Nephron (organoid): ENCODE data around the gene GALR2.

Experiments
- H3K27ac Mint-ChIP-seq, 3 experiments: 2 replicates each; pipeline ENCODE4 v1.8.0; 2020; ENCODE audit warnings: mixed read lengths in 3 of 3, mild to moderate bottlenecking in 2 of 3, moderate library complexity in 1 of 3
- H3K27me3 Mint-ChIP-seq: 2 replicates; pipeline ENCODE4 v1.8.0; 2021; ENCODE audit warnings: low read depth, mild to moderate bottlenecking, moderate library complexity, mixed read lengths
- H3K36me3 Mint-ChIP-seq: 2 replicates; pipeline ENCODE4 v1.8.0; 2020; ENCODE audit warnings: low read depth, mixed read lengths
- H3K4me1 Mint-ChIP-seq: 2 replicates; pipeline ENCODE4 v1.8.0; 2020; ENCODE audit warnings: mixed read lengths
- H3K4me3 Mint-ChIP-seq, 3 experiments: 2 replicates each; pipeline ENCODE4 v1.8.0; 2020; ENCODE audit warnings: mild to moderate bottlenecking in 3 of 3, mixed read lengths in 3 of 3, moderate library complexity in 2 of 3
- H3K9me3 Mint-ChIP-seq: 2 replicates; pipeline ENCODE4 v1.8.0; 2020; ENCODE audit warnings: mixed read lengths
- TF ChIP-seq, protein P1 (sequence below), 3 experiments: fragments of 200-600 bp; sonication (generic); IDR thresholded peaks; one replicate each; pipeline ENCODE4 v1.5.0; 2021; ENCODE audit warnings: antibody characterized with exemption in 3 of 3; ENCODE audit not compliant: unreplicated experiment in 3 of 3

Gene GALR2

DNA sequence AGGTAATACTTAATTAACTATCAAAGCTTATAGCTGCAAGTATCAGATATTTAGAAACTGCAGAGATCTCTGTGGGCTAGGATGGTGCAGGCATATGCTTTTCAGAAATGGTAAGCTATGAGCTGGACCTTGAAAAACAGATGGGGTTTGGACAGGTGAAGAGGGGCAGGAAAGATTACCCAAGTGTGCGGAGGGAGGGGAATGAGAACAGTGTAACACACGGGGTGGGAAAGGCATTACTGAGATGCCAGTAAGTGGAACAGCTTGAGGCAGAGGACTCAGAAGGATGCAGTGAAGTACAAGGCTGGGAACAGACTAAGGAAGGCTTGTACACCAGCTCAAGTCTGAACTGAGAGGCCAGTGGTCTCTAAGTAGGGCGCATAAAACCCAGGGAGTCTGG, 25.3 kb upstream of the GALR2 start:
- Mint-ChIP-seq H3K4me1 (peaks cover 13% of the 10 kb centered on the region), H3K9me3 (no peaks in the 10 kb centered on the region), H3K27ac (peak overlapping the region in 1 of 3 experiments; percentile 67), H3K36me3 (peaks cover 75% of the 10 kb centered on the region), H3K4me3 (no peak overlapping the region), H3K27me3 (no peaks in the 10 kb centered on the region)
- TF ChIP-seq, protein P1, sequence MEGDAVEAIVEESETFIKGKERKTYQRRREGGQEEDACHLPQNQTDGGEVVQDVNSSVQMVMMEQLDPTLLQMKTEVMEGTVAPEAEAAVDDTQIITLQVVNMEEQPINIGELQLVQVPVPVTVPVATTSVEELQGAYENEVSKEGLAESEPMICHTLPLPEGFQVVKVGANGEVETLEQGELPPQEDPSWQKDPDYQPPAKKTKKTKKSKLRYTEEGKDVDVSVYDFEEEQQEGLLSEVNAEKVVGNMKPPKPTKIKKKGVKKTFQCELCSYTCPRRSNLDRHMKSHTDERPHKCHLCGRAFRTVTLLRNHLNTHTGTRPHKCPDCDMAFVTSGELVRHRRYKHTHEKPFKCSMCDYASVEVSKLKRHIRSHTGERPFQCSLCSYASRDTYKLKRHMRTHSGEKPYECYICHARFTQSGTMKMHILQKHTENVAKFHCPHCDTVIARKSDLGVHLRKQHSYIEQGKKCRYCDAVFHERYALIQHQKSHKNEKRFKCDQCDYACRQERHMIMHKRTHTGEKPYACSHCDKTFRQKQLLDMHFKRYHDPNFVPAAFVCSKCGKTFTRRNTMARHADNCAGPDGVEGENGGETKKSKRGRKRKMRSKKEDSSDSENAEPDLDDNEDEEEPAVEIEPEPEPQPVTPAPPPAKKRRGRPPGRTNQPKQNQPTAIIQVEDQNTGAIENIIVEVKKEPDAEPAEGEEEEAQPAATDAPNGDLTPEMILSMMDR (IDR thresholded peaks at IDR 0.05; ENCODE audit: unreplicated experiment in 3 of 3), result no peak

DNA sequence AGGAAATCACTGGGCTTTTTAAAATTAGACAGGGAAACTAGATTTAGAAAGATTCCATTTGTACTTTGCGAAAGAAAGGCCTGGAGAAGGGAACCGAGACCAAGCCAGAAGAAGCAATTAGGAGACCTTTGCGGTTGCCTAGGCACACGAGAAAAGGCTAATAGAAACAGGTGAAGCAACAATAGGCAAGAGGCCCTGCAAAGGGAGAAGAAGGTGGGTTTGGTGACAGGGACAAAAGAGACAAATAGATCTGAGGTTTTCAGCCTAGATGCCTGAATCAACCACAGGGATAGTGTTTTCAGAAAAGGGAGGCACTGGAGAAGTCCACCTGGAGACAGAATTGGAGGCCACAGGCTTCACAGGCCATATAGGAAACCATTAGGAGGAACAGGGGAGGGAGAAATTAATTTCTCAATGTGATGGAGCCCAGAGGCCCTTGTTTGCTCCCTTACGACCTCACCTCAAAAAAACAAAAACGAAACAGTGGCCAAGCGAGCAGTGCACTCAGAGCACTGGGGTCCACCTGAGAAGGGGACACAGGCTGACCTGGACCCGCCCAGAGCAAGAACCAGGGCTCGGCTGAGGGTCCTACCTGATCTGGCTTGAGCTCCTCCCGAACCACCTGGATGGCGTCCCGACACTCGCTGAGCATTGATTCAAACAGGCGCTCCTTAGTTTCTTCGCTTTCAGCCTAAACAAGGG, 24.6 kb upstream of the GALR2 start:
- TF ChIP-seq, protein P1 (IDR thresholded peaks at IDR 0.05; ENCODE audit: unreplicated experiment in 3 of 3), result no peak
- Mint-ChIP-seq H3K36me3 (peaks cover 68% of the 10 kb centered on the region), H3K9me3 (no peaks in the 10 kb centered on the region), H3K27ac (peak overlapping the region; percentile 66 to 92 (median 80)), H3K4me3 (no peak overlapping the region), H3K4me1 (peaks cover 13% of the 10 kb centered on the region), H3K27me3 (no peaks in the 10 kb centered on the region)

DNA sequence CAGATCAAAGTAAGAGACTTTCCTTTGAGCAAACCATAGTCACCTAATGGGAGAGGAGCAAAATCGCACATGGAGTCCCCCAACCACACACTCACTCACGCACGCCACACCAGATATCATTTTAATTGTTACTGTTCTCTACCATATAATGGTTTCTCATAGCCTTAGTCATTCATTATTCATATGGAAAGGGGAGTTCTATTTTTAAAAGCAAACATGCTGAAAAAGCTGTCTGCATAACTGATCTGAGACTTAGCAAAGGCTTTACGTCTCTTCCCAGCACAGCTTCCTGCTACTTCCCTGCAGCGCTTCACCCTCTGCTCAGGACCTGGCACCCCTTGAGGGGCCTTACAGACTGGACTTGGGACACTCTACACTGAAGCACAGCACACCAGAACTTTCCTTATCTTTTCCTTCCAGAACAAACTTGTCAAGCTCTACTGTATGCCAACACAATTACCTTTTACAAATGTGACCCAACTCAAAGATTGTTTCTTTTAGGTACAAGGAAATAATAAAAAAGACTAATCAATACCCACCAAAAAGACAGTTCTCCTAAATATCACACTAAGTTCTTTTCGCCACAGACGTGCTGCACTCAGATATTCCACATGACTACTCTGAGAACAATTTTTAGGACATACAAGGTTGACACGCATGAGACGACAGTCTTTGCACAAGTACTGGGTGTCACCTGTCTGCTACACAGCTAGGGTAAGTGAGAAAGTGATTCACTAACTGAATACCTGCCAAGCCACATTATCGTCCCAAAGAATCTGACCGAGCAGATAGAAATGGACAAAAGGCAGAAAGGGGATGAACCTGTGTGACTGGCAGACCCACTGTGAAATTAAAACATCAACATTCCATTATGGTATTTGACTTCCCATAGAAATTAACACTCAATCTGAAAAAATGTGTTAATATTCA, 23.8 kb upstream of the GALR2 start:
- H3K9me3 Mint-ChIP-seq, result no peaks in the 10 kb centered on the region
- TF ChIP-seq, protein P1 (IDR thresholded peaks at IDR 0.05; ENCODE audit: unreplicated experiment in 3 of 3), result no peak
- H3K27me3 Mint-ChIP-seq, result no peaks in the 10 kb centered on the region
- peak overlapping the region; percentile 66 to 92 (median 80) for H3K27ac Mint-ChIP-seq
- peaks cover 61% of the 10 kb centered on the region for H3K36me3 Mint-ChIP-seq
- peaks cover 13% of the 10 kb centered on the region for H3K4me1 Mint-ChIP-seq
- H3K4me3 Mint-ChIP-seq, result no peak overlapping the region

DNA sequence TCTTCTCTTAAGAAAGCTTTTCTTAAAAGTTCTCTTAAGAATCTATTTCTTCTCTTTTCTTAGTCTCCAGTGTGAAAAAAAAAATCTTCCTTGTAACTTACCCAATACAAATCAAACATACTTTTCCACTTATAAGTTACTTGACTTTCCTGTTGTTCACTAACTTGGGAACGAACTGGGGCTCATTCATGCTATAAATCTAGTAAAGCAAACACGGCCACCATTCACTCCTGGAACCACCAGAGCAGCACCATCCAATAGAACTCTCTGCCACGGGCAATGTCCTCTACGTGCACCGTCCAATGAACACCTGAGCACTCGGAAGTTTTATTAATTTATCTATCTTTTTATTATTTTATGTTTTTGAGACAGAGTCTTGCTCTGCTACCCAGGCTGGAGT, 23.0 kb upstream of the GALR2 start:
- TF ChIP-seq, protein P1 (IDR thresholded peaks at IDR 0.05; ENCODE audit: unreplicated experiment in 3 of 3), result no peak
- H3K27ac Mint-ChIP-seq, result peak overlapping the region; percentile 76 to 92 (median 80)
- peak overlapping the region in 2 of 3 experiments; percentile 19 to 31 for H3K4me3 Mint-ChIP-seq
- no peaks in the 10 kb centered on the region for H3K9me3 Mint-ChIP-seq
- H3K4me1 Mint-ChIP-seq, result peaks cover 13% of the 10 kb centered on the region
- H3K27me3 Mint-ChIP-seq, result no peaks in the 10 kb centered on the region
- peaks cover 60% of the 10 kb centered on the region for H3K36me3 Mint-ChIP-seq

DNA sequence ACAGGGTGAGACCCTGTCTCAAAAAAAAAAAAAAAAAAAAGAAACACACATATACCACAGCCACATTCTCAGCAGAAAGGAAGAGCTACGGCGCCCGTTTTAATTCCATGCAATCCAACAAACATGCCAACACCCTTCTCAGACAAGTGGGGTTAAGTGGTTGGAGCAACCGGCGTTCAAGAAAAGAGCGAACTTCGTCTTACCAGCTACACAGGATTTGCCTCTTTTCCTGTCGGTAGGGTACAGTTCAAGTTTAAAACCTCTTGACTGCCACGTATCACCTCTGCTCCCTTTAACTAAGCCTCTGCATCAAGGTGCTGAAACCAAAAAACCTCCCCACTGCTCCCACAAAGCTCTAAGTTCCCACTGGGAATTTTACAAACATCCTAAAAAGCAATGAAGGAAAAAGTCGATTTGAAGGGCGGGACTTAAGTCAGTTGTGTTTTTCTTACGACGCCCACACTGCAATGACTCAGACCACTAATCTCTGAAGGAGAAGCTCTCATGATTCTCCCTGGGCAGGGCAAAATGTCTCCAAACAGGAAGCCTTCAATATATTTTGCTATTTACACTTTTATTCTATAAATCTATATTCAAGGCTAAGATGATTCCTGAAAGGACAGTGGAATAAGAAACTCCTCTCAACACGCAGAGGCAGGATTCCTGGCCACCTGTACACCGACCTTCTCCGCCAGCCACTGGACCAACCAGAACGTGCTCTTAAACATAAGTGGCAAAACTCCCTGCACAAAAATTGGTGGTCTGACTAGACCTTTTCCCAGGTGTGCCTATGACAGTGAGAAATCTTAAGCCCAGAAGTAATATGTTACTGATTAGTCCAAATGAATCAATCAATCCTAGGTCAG, 21.1 kb upstream of the GALR2 start:
- Mint-ChIP-seq H3K27me3 (no peaks in the 10 kb centered on the region), H3K9me3 (no peaks in the 10 kb centered on the region), H3K27ac (peak overlapping the region; percentile 40 to 83 (median 71)), H3K4me1 (peaks cover 13% of the 10 kb centered on the region), H3K36me3 (peaks cover 63% of the 10 kb centered on the region), H3K4me3 (no peak overlapping the region)
- TF ChIP-seq, protein P1 (IDR thresholded peaks at IDR 0.05; ENCODE audit: unreplicated experiment in 3 of 3), result no peak
